ENCODE results near the gene IGF1R. TPM values are rescaled to one million over a fixed set of nuclear protein-coding genes. Genes with fewer than 3 reads are reported as not detected.

Gene IGF1R
- total RNA-seq, 1 donor from 2014 or later: 23.5 TPM

- no peak overlapping the region for H3K4me2 ChIP-seq
- no peak overlapping the region for H3K9ac ChIP-seq
- H3K79me2 ChIP-seq (ENCODE audit: low read depth): peaks cover 100% of the 10 kb centered on the region
- H3F3A ChIP-seq (ENCODE audit: low read depth): no peaks in the 10 kb centered on the region
- Mint-ChIP-seq H3K27ac (no peak overlapping the region), H3K9me3 (peaks cover 11% of the 10 kb centered on the region), H3K4me3 (no peak overlapping the region), H3K36me3 (peaks cover 45% of the 10 kb centered on the region), H3K27me3 (ENCODE audit: insufficient read depth, low read depth) (peaks cover 3% of the 10 kb centered on the region), H3K4me1 (peaks cover 20% of the 10 kb centered on the region)
- H3K27ac ChIP-seq: no peak overlapping the region
- H3K4me1 ChIP-seq: peaks cover 10% of the 10 kb centered on the region
- no peak for DNase-seq (ENCODE audit: low spot score)
- H3K4me3 ChIP-seq: no peak overlapping the region
- TF ChIP-seq CTCF (IDR thresholded peaks at IDR 0.05): no peak
- no peak for TF ChIP-seq EZH2 (IDR thresholded peaks at IDR 0.05)
- no peaks in the 10 kb centered on the region for H3K9me3 ChIP-seq (ENCODE audit: low read depth)
- H3K27me3 ChIP-seq: no peaks in the 10 kb centered on the region
- H2AFZ ChIP-seq (replicated peaks): no peak overlapping the region
- no peaks in the 10 kb centered on the region for H3K36me3 ChIP-seq
- peaks cover 96% of the 10 kb centered on the region for H4K20me1 ChIP-seq (ENCODE audit: low read depth)
Observed at GRCh38 chr15:98706387-98706786, 58.0 kb downstream of the IGF1R start.

DNA sequence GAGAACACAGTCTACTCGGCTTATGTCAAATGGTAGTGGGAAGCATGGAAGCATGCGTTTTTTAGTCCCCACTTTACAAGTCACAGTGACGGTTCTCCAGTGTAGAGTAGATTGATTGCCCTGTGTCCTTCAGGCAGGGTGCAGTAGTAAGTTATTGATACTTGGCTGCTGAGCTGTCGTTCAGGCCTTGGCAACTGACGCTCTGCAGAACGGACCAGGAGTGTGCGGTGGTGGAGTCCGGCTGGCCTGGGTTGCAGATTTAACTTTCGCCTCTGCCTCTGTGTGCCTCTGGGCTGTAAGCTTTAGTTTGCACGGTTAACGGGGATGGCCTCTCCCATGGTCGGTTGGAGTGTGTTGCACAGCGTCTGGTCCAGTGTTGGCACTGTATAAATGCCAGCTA, 58.6 kb downstream of the IGF1R start:
- Histone ChIP-seq H2AFZ (replicated peaks) (no peak overlapping the region), H3K4me2 (no peak overlapping the region), H3K4me3 (no peak overlapping the region), H3K4me1 (peaks cover 12% of the 10 kb centered on the region), H3K27ac (no peak overlapping the region), H3F3A (ENCODE audit: low read depth) (no peaks in the 10 kb centered on the region), H3K36me3 (no peaks in the 10 kb centered on the region), H3K9ac (no peak overlapping the region), H4K20me1 (ENCODE audit: low read depth) (peaks cover 97% of the 10 kb centered on the region), H3K9me3 (ENCODE audit: low read depth) (no peaks in the 10 kb centered on the region), H3K27me3 (no peaks in the 10 kb centered on the region), H3K79me2 (ENCODE audit: low read depth) (peaks cover 100% of the 10 kb centered on the region)
- no peak for DNase-seq (ENCODE audit: low spot score)
- no peak overlapping the region for H3K27ac Mint-ChIP-seq
- H3K27me3 Mint-ChIP-seq (ENCODE audit: insufficient read depth, low read depth): peaks cover 4% of the 10 kb centered on the region
- H3K4me3 Mint-ChIP-seq: no peak overlapping the region
- peaks cover 17% of the 10 kb centered on the region for H3K9me3 Mint-ChIP-seq
- peaks cover 51% of the 10 kb centered on the region for H3K36me3 Mint-ChIP-seq
- TF ChIP-seq EZH2 (IDR thresholded peaks at IDR 0.05) (no peak), EZH2phosphoT487 (IDR thresholded peaks at IDR 0.05) (no peak), CTCF (IDR thresholded peaks at IDR 0.05) (no peak)
- H3K4me1 Mint-ChIP-seq: peaks cover 21% of the 10 kb centered on the region

GRCh38 chr15:98708037-98708590, 59.8 kb downstream of the IGF1R start:
- H3K4me2 ChIP-seq: no peak overlapping the region
- Mint-ChIP-seq H3K36me3 (peaks cover 58% of the 10 kb centered on the region), H3K9me3 (peaks cover 24% of the 10 kb centered on the region), H3K4me1 (peaks cover 21% of the 10 kb centered on the region), H3K27ac (no peak overlapping the region), H3K27me3 (ENCODE audit: insufficient read depth, low read depth) (peaks cover 4% of the 10 kb centered on the region), H3K4me3 (no peak overlapping the region)
- no peak for DNase-seq (ENCODE audit: low spot score)
- H3F3A ChIP-seq (ENCODE audit: low read depth): no peaks in the 10 kb centered on the region
- H3K9me3 ChIP-seq (ENCODE audit: low read depth): no peaks in the 10 kb centered on the region
- no peak overlapping the region for H3K27ac ChIP-seq
- H3K79me2 ChIP-seq (ENCODE audit: low read depth): peaks cover 100% of the 10 kb centered on the region
- H3K9ac ChIP-seq: no peak overlapping the region
- H3K4me1 ChIP-seq: peaks cover 10% of the 10 kb centered on the region
- H3K4me3 ChIP-seq: no peak overlapping the region
- H2AFZ ChIP-seq (replicated peaks): no peak overlapping the region
- H3K36me3 ChIP-seq: no peaks in the 10 kb centered on the region
- peaks cover 97% of the 10 kb centered on the region for H4K20me1 ChIP-seq (ENCODE audit: low read depth)
- TF ChIP-seq CTCF (IDR thresholded peaks at IDR 0.05) (no peak), EZH2 (IDR thresholded peaks at IDR 0.05) (no peak), EZH2phosphoT487 (IDR thresholded peaks at IDR 0.05) (no peak)
- no peaks in the 10 kb centered on the region for H3K27me3 ChIP-seq

Data from neural progenitor cell (in vitro differentiated cells).